HG03457 (cell line): ENCODE data around the gene ATG5.
A peak's percentile ranks its signal among the peaks of the same experiment; 100 is the strongest.
"Not testable (repeated sequence)": the region's sequence is repeated elsewhere in the genome, so short reads cannot be mapped to it uniquely, and the experiment has no call there.

Experiments
- ATAC-seq: cut with Tn5 transposase; IDR thresholded peaks from one replicate; pipeline ENCODE4 v1.9.1; 2021; ENCODE audit warnings: moderate number of reproducible peaks; ENCODE audit not compliant: unreplicated experiment

Gene ATG5

GRCh38 chr6:106259748-106260147 lies 65.8 kb downstream of the ATG5 start:
- not testable (repeated sequence) for ATAC-seq

- no peak for ATAC-seq
Observed at GRCh38 chr6:106258726-106259125, 66.8 kb downstream of the ATG5 start.

GRCh38 chr6:106257195-106257594 lies 68.4 kb downstream of the ATG5 start:
- no peak for ATAC-seq

- ATAC-seq, result no peak
Observed at GRCh38 chr6:106256201-106256968, 69.2 kb downstream of the ATG5 start.

- ATAC-seq, result no peak
Observed at GRCh38 chr6:106255306-106255705, 70.3 kb downstream of the ATG5 start.

GRCh38 chr6:106254636-106255035 lies 70.9 kb downstream of the ATG5 start:
- no peak for ATAC-seq

- ATAC-seq, result no peak
Observed at GRCh38 chr6:106253731-106254130, 71.8 kb downstream of the ATG5 start.

GRCh38 chr6:106253172-106253571 lies 72.4 kb downstream of the ATG5 start:
- no peak for ATAC-seq

- no peak for ATAC-seq
Observed at GRCh38 chr6:106252687-106253086, 72.9 kb downstream of the ATG5 start.

- ATAC-seq, result not testable (repeated sequence)
Observed at GRCh38 chr6:106251531-106252255, 73.9 kb downstream of the ATG5 start.

GRCh38 chr6:106250953-106251352 lies 74.6 kb downstream of the ATG5 start:
- no peak for ATAC-seq

GRCh38 chr6:106249658-106250057 lies 75.9 kb downstream of the ATG5 start:
- ATAC-seq, result no peak

- ATAC-seq, result peak; percentile 31
Observed at GRCh38 chr6:106247733-106248132, 77.8 kb downstream of the ATG5 start.

- peak; percentile 54 for ATAC-seq
Observed at GRCh38 chr6:106247293-106247692, 78.3 kb downstream of the ATG5 start.

- peak; percentile 45 for ATAC-seq
Observed at GRCh38 chr6:106244931-106245330, 80.6 kb downstream of the ATG5 start.

- no peak for ATAC-seq
Observed at GRCh38 chr6:106244521-106244920, 81.0 kb downstream of the ATG5 start.

GRCh38 chr6:106243261-106243660 lies 82.3 kb downstream of the ATG5 start:
- ATAC-seq, result no peak

GRCh38 chr6:106241498-106241897 lies 84.1 kb downstream of the ATG5 start:
- ATAC-seq, result no peak

GRCh38 chr6:106237286-106237685 lies 88.3 kb downstream of the ATG5 start:
- ATAC-seq, result no peak

- not testable (repeated sequence) for ATAC-seq
Observed at GRCh38 chr6:106229876-106230445, 95.6 kb downstream of the ATG5 start.

- ATAC-seq, result no peak
Observed at GRCh38 chr6:106227612-106228507, 97.7 kb downstream of the ATG5 start.
